Left renal pelvis (tissue), 4 donors: ENCODE measurements around the gene SIPA1. TPM values are rescaled to one million over a fixed set of nuclear protein-coding genes. Genes with fewer than 3 reads are reported as not detected.
"Not testable (repeated sequence)": the region's sequence is repeated elsewhere in the genome, so short reads cannot be mapped to it uniquely, and the experiment has no call there.

Experiments
- DNase-seq, 4 donors: peaks; one replicate each; pipeline ENCODE4 v3.0.0-alpha.2; 2013; ENCODE audit warnings: low read depth in 4 of 4, low spot score in 3 of 4
- polyA plus RNA-seq, 4 donors: library from polyadenylated mRNA; unstranded; fragments of 120-200 nt; gene quantifications; one replicate each; pipeline ENCODE4 v1.2.1, GENCODE V29; 2013; ENCODE audit not compliant: insufficient read length in 4 of 4

SIPA1 gene
- polyA plus RNA-seq, 4 donors: 20.5 to 46.5 (median 34.1) TPM

GRCh38 chr11:65623852-65624616, 13.9 kb upstream of the SIPA1 start:
- DNase-seq: no peak

- DNase-seq: no peak
Measured at GRCh38 chr11:65624931-65625627, 12.8 kb upstream of the SIPA1 start.

- DNase-seq: no peak
Measured at GRCh38 chr11:65625628-65626342, 12.1 kb upstream of the SIPA1 start.

- no peak for DNase-seq
Measured at GRCh38 chr11:65627202-65627601, 10.7 kb upstream of the SIPA1 start.

- DNase-seq: no peak
Measured at GRCh38 chr11:65629579-65629978, 8.3 kb upstream of the SIPA1 start.

GRCh38 chr11:65630215-65630614, 7.7 kb upstream of the SIPA1 start:
- no peak for DNase-seq

- no peak for DNase-seq
Measured at GRCh38 chr11:65633390-65634108, 4.4 kb upstream of the SIPA1 start.

GRCh38 chr11:65634109-65634436, 3.8 kb upstream of the SIPA1 start:
- DNase-seq: no peak

GRCh38 chr11:65634440-65634839, 3.5 kb upstream of the SIPA1 start:
- no peak for DNase-seq

- no peak for DNase-seq
Measured at GRCh38 chr11:65634905-65635731, 2.8 kb upstream of the SIPA1 start.

- no peak for DNase-seq
Measured at GRCh38 chr11:65636108-65637031, 1.5 kb upstream of the SIPA1 start.

GRCh38 chr11:65637032-65637557, 806 bp upstream of the SIPA1 start:
- DNase-seq: no peak

GRCh38 chr11:65639228-65639597, 1.3 kb downstream of the SIPA1 start:
- not testable (repeated sequence) for DNase-seq

- no peak for DNase-seq
Measured at GRCh38 chr11:65639623-65640482, 2.0 kb downstream of the SIPA1 start.

GRCh38 chr11:65640483-65641296, 2.8 kb downstream of the SIPA1 start:
- no peak for DNase-seq

GRCh38 chr11:65641297-65642013, 3.6 kb downstream of the SIPA1 start:
- no peak for DNase-seq
